Adrenal gland (tissue), 5 donors: ENCODE measurements around the gene CADPS.

Experiments
- CTCF ChIP-seq, 6 experiments: fragments of 450-650 bp in 4 of 6; fragments of 200-600 bp in 2 of 6; sonication (generic) in 1 of 6; IDR thresholded peaks; 1 replicate in 5 of 6; 2 replicates in 1 of 6; pipeline versions ENCODE4 v1.5.1 to v1.8.0; 2016 to 2021; ENCODE audit warnings: antibody characterized with exemption in 6 of 6, mild to moderate bottlenecking in 2 of 6, moderate library complexity in 1 of 6
- POLR2A ChIP-seq, 2 donors: fragments of 450-650 bp; IDR thresholded peaks; one replicate each; pipeline ENCODE4 v1.6.1; 2017; ENCODE audit warnings: antibody characterized with exemption in 2 of 2, mild to moderate bottlenecking in 2 of 2, moderate library complexity in 1 of 2
- donor health status: DM: no; HTN: no; CAD: no.

DNA sequence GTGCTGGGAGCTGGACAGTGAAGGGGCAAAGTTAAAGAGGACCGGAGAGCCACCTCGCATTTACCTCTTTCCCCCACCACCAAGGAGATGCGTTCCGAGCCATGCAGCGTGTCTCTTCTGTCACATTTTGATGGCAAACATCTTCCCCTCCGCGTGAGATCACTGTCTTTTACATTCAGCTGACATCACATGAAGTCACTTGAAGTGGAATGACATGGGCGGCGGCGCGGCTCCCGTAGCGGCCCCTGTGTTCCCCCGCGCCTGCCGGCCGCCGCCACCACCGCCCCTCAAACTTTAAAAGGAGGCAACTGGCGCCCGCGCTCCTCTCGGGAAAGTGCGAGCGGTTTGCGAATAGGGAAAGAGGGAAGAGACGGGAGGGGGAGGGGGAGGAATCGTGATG lies 502.0 kb downstream of the CADPS start, which contains the start of gene FEZF2:
- TF ChIP-seq POLR2A (IDR thresholded peaks at IDR 0.05) (no peak), CTCF (IDR thresholded peaks at IDR 0.05) (no peak)
